ENCODE results near the gene MROH8.
"Not testable (repeated sequence)": the region's sequence is repeated elsewhere in the genome, so short reads cannot be mapped to it uniquely, and the experiment has no call there.

- TF ChIP-seq CTCF (conservative IDR thresholded peaks at IDR 0.05); EZH2 (IDR thresholded peaks at IDR 0.05; ENCODE audit: low read depth): not testable (repeated sequence)
Observed at GRCh38 chr20:37069563-37069962, 109.8 kb downstream of the MROH8 start.
